H1 (cell line): ENCODE data around the gene MTPN. TPM values are rescaled to one million over a fixed set of nuclear protein-coding genes. Genes with fewer than 3 reads are reported as not detected.

Experiments used
- ATF2 ChIP-seq: IDR thresholded peaks from 2 replicates; pipeline ENCODE4 v1.6.1; 2012; ENCODE audit warnings: low read length, inconsistent platforms
- CHD7 ChIP-seq: fragments of 300-600 bp; sonication (generic); IDR thresholded peaks from 2 replicates; pipeline ENCODE4 v1.7.1; 2012; ENCODE audit warnings: low read length, moderate library complexity, mild to moderate bottlenecking, inconsistent platforms; ENCODE audit not compliant: insufficient replicate concordance
- CTBP2 ChIP-seq: IDR thresholded peaks from 2 replicates; pipeline ENCODE4 v1.7.0; 2011; ENCODE audit warnings: borderline replicate concordance, mild to moderate bottlenecking, moderate library complexity, mixed read lengths, low read length; ENCODE audit not compliant: insufficient read depth, insufficient read length
- EP300 ChIP-seq, 2 experiments: IDR thresholded peaks; 1 replicate in 1 of 2; 2 replicates in 1 of 2; pipeline ENCODE4 v1.6.1; 2011 to 2012; ENCODE audit warnings: low read depth in 2 of 2, low read length in 2 of 2, mild to moderate bottlenecking in 2 of 2, borderline replicate concordance in 1 of 2, inconsistent platforms in 1 of 2, moderate library complexity in 1 of 2
- PHF8 ChIP-seq: fragments of 200-600 bp; sonication (generic); conservative IDR thresholded peaks from 2 replicates; pipeline ENCODE4 v1.7.1; 2012; ENCODE audit warnings: low read depth, mild to moderate bottlenecking, inconsistent platforms, low read length, moderate library complexity
- POLR2A ChIP-seq, 2 experiments: IDR thresholded peaks; 1 replicate in 1 of 2; 2 replicates in 1 of 2; pipeline ENCODE4 v1.6.1; 2011; ENCODE audit warnings: low read depth in 2 of 2, low read length in 2 of 2, mild to moderate bottlenecking in 2 of 2; ENCODE audit errors: control extremely low read depth in 1 of 2
- POU5F1 ChIP-seq: IDR thresholded peaks from 2 replicates; pipeline ENCODE4 v1.6.1; 2011; ENCODE audit warnings: low read depth, mild to moderate bottlenecking, low read length, moderate library complexity
- SAP30 ChIP-seq: fragments of 300-600 bp; sonication (generic); IDR thresholded peaks from 2 replicates; pipeline ENCODE4 v1.7.1; 2012; ENCODE audit warnings: low read length, moderate library complexity, mild to moderate bottlenecking, inconsistent platforms; ENCODE audit not compliant: insufficient read depth, insufficient replicate concordance
- SIN3A ChIP-seq, 2 experiments: IDR thresholded peaks in 1 of 2; conservative IDR thresholded peaks in 1 of 2; 2 replicates each; pipeline ENCODE4 v1.6.1; 2011 to 2012; ENCODE audit warnings: low read length in 2 of 2, improper control_type of control experiment in 1 of 2, low read depth in 1 of 2, mild to moderate bottlenecking in 1 of 2
- polyA plus RNA-seq, 7 experiments: library from polyadenylated mRNA; depleted of rRNA in 3 of 7; stranded (reverse) in 5 of 7; unstranded in 2 of 7; fragments of >200 nt in 5 of 7; fragments of 200-250 nt in 2 of 7; gene quantifications; 1 replicate in 5 of 7; 2 replicates in 1 of 7; 4 replicates in 1 of 7; pipeline versions ENCODE4 v1.2.1 to v1.2.3, GENCODE V29; 2011 to 2013; ENCODE audit warnings: missing spikeins in 2 of 7, mixed read lengths in 2 of 7
- total RNA-seq: library from RNA; stranded (reverse); fragmentation: NEBNext Ultra II Directional; extraction: Animal tissue kit (Norgen Biotek cat#: 25700); gene quantifications from 2 replicates; pipeline ENCODE4 v1.2.1, GENCODE V29; 2021

Gene MTPN
- total and polyA plus RNA-seq, 2 of the 8 experiments (the other 6 are each of a cell fraction or from before 2014, with no cell fraction given), result 33.0 to 101 TPM

- TF ChIP-seq CHD7 (no peak), SIN3A (conservative IDR thresholded peaks at IDR 0.05 in 1 of 2, IDR thresholded peaks at IDR 0.05 in 1 of 2; ENCODE audit: low read depth in 1 of 2, low read length in 2 of 2) (no peak), ATF2 (no peak), POLR2A (IDR thresholded peaks at IDR 0.05; ENCODE audit: control extremely low read depth in 1 of 2, low read depth in 2 of 2, low read length in 2 of 2) (no peak), PHF8 (no peak), SAP30 (no peak), EP300 (IDR thresholded peaks at IDR 0.05; ENCODE audit: borderline replicate concordance in 1 of 2, low read depth in 2 of 2, low read length in 2 of 2) (no peak), POU5F1 (no peak), CTBP2 (no peak)
Measured at GRCh38 chr7:135913404-135913803, 63.8 kb downstream of the MTPN start (continued).
